Measurements from ENCODE around the gene RANBP1.

The RANBP1 gene

GRCh38 chr22:20123366-20124082 is 7.6 kb downstream of the RANBP1 start:
- H3K4me3 ChIP-seq (ENCODE audit: low read length) = no peak overlapping the region
- no peak for DNase-seq (ENCODE audit: low read depth)
- TF ChIP-seq, protein P1, sequence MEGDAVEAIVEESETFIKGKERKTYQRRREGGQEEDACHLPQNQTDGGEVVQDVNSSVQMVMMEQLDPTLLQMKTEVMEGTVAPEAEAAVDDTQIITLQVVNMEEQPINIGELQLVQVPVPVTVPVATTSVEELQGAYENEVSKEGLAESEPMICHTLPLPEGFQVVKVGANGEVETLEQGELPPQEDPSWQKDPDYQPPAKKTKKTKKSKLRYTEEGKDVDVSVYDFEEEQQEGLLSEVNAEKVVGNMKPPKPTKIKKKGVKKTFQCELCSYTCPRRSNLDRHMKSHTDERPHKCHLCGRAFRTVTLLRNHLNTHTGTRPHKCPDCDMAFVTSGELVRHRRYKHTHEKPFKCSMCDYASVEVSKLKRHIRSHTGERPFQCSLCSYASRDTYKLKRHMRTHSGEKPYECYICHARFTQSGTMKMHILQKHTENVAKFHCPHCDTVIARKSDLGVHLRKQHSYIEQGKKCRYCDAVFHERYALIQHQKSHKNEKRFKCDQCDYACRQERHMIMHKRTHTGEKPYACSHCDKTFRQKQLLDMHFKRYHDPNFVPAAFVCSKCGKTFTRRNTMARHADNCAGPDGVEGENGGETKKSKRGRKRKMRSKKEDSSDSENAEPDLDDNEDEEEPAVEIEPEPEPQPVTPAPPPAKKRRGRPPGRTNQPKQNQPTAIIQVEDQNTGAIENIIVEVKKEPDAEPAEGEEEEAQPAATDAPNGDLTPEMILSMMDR (conservative IDR thresholded peaks at IDR 0.05; ENCODE audit: low read length) = no peak

- no peak overlapping the region for H3K4me3 ChIP-seq (ENCODE audit: low read length)
- no peak for DNase-seq (ENCODE audit: low read depth)
- TF ChIP-seq, protein P1 (conservative IDR thresholded peaks at IDR 0.05; ENCODE audit: low read length) = no peak
Observed at GRCh38 chr22:20124083-20124787, 8.3 kb downstream of the RANBP1 start.

- DNase-seq (ENCODE audit: low read depth) = no peak
- TF ChIP-seq, protein P1 (conservative IDR thresholded peaks at IDR 0.05; ENCODE audit: low read length) = no peak
- no peak overlapping the region for H3K4me3 ChIP-seq (ENCODE audit: low read length)
Observed at GRCh38 chr22:20125201-20126174, 9.6 kb downstream of the RANBP1 start.

DNA sequence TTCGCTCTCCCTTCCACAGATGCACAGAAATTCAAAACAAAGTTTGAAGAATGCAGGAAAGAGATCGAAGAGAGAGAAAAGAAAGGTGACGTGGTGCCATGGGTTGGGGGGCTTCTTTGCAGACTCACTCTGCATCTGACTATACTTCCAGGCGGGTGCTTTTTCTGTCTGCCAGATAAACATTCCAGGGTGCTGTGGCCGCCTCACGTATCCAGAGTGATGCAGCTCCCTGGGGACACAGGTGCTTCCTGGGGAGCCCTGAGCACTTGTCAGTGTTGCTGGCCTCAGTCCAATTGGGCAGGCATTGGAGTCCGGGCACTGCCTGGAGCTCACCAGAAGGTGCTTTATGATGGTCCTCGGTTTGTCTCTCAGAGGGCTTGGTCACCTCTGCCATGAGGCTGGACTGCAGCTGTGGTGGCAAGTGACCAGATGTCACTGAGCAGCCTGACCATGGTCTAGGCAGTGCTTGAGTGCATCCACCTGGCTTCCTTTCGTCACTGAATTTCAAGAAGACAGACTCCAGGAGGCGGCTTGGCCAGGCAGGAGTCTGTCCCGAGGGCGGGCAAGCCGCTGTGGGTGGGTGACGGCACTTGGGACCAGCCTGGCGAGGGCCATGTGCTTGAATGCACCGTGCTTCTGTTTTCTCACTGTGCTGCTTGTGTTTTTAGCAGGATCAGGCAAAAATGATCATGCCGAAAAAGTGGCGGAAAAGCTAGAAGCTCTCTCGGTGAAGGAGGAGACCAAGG is 10.6 kb downstream of the RANBP1 start:
- no peak for DNase-seq (ENCODE audit: low read depth)
- TF ChIP-seq, protein P1 (conservative IDR thresholded peaks at IDR 0.05; ENCODE audit: low read length) = no peak
- H3K4me3 ChIP-seq (ENCODE audit: low read length) = no peak overlapping the region

- TF ChIP-seq, protein P1 (conservative IDR thresholded peaks at IDR 0.05; ENCODE audit: low read length) = no peak
- no peak overlapping the region for H3K4me3 ChIP-seq (ENCODE audit: low read length)
- no peak for DNase-seq (ENCODE audit: low read depth)
Observed at GRCh38 chr22:20127318-20127868, 11.5 kb downstream of the RANBP1 start.
